Activated naive CD8-positive, alpha-beta T cell treated with anti-CD3 and anti-CD28 coated beads, Interleukin-2, amount 50 U/mL, for 16 hours (primary cell): ENCODE results near the gene STK16.

Experiments used
- DNase-seq: peaks from one replicate; pipeline ENCODE4 v3.0.0-alpha.2; 2020; ENCODE audit warnings: low read depth, low spot score

Gene STK16

DNA sequence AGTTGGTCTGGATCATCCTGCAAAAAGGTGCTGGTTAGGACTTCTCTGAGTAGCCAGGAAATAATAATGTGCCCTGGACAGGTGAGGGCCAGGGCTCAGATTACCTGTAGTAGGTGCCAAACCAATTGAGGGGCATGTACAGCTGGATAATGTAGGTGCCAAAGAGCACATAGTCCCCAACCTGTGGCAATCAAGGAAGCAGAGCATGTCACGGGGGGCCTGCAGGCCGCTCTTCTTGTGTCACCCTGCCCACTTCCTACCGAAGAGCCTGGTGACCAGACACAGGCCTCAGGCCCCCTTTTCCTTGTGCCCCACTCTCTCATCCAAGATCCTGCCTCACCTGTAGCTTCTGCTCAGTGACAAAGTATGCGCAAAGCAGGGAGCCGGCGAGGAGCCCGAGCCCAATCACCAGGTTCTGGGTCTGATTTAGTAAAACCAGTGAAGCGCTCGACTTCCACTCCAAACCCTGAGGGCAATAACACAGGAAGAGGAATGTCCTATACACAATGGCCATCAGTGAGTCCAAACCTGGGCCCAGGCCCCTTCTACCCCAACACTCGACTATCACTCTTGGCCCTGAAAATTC, 31.7 kb upstream of the STK16 start:
- no peak for DNase-seq

DNA sequence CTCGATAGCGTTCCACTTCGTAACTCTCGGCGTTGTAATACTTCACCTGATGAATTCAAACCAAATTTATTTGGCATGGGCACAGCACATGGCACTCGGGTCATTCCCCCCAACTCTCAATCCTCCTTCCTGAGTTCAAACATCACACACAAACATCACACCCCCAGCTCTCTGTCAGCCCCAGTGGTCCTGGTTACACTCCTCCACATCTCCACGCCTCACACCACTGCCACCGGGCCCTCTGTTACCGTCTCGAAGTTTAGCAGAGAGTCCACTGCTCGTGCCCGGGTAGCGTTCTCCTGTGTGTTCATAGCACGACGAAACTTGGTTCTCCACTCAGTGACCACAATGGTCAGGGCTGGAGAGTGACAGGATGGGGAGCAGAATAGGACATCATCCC, 31.1 kb upstream of the STK16 start:
- DNase-seq, result no peak

DNA sequence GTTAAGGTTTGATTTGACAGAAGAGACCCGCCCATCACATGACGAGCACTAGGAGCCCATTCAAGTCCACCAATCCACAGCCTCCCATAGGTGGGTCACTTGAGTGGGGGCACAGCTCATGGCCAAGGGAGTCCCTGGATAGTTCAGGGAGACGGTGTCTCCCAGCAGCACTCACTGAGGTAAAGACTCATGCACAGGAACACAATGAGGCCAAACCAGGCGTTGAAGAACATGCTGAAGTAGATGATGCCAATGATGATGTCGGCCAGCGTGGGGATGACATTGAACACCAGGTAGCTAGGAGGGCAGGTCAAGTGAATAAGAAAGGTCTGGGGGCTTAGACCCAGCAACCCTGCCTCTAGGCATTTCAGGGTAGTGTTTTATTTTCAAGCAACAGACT, 30.5 kb upstream of the STK16 start:
- no peak for DNase-seq

DNA sequence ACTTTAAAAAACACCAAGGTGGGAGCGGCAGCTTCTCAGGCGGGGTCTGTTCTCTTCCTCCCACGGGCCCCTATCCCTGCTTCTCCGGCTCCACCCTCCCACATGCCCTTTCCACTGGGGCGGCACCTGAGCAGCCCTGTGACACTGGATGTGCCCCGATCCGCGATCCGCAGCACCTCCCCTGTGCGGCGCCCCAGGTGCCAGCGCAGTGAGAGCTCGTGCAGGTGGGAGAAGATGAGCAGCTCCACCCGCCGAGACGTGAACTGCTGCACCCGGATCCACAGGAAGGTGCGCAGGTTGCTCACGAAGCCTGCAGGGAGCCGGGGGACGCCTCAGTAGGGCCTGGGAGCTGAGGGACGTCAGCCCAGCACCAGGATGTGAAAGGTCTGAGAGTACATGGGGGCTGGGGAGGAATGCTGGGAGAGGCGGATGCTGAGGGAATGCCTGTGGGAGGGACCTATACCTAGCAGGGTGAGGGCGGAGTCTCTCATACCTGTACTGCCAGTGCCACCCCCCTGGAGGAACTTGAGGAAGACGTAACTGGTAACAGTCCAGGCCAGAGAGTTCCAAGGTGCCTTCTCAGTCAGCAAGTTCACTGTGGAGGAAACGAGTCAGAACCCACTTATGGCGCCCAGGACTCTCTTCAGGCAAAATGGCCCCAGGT, 29.3 kb upstream of the STK16 start:
- DNase-seq, result no peak

DNA sequence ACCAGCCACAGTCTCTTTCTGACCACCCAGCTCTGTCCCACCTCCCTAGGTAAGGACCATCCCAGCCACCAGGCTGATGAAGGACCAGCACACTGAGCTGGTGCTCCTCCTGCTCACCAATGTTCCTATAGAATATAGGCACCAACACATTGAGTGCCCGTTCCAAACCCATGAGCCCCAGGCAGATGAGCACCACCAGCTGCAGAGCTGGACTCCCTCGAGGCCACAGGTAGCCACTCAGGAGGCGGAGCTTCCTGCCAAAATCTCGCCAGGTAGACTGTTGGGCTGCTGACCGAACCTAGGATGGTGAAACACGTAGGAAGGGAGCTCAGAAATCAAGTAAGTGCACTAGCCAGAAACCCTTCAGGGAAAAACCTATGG, 28.8 kb upstream of the STK16 start:
- DNase-seq, result no peak

DNA sequence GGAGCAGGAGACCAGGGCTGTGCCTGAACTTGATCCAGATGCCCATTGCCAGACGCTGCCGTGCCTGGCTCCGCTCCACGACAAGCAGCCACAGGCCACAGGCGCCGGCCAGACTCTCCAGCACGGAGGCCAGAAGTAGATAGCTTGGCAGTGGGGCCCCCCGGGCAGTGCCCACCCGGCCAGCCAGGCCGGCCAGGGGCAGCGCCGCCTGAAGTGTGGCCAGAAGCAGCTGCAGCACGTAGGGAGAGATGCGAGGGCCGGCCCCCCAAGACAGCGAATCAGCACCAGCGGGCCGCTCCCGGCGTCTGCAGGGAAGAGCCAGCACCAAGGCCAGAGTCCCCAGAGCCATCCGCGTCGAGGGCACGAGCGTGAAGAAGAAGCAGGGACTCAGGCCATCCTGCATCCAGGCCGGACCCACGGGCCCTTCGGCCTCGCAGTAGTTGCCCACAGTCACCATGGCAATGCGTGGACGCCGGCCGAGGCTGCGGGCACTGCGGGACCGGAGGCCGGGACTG, 27.0 kb upstream of the STK16 start:
- no peak for DNase-seq

DNA sequence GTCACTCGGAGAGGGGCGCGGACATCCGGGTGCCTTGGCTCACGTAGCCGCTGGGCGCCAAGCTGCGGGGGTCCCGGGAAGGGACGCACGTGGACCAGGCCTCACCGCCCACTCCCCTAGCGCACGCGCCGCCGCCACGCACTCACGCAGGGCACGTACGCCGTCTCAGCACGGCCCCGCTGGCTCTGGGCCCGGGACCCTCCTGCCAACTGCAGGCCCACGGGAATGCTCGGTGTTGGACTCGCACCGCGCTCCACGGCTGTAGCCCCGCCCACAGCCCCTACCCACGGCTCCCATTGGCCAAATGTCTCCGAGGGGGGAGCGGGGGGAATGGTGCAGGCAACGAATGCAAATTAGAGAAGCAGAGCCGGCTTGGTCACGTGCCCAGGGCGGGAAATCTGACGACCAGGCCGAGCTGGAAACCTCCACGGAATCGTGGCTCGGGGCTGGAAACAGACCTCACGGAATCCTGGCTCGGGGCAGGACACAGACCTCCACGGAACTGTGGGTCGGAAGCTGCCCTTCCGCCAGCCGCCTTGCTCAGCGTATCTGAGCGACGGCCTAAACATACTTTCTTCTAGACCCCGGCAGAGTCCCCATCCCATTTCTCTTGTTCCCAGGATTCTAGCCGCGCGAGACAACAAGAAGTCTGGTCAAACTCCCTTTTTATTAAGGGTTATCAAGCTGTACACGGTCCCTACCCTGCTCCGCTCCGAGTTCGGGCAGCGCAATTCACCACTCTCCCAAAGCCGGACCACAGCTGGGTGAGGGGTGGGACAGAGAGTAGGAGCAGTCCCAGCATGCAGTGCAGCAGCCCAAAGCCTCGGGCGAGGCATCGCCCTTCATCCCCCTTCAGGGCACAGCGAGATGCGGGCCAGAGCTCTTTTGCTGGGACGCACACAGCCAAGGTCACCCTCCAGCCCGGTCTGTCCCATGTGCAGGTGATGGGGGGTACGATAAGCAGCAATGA, 26.3 kb upstream of the STK16 start, which contains the start of gene ABCB6:
Gene ABCB6 (minus strand): TSS at position 227 of the 970 bp plus-strand sequence. CDS start 285 bp downstream, outside the sequence.
- DNase-seq, result peak; percentile 78

DNA sequence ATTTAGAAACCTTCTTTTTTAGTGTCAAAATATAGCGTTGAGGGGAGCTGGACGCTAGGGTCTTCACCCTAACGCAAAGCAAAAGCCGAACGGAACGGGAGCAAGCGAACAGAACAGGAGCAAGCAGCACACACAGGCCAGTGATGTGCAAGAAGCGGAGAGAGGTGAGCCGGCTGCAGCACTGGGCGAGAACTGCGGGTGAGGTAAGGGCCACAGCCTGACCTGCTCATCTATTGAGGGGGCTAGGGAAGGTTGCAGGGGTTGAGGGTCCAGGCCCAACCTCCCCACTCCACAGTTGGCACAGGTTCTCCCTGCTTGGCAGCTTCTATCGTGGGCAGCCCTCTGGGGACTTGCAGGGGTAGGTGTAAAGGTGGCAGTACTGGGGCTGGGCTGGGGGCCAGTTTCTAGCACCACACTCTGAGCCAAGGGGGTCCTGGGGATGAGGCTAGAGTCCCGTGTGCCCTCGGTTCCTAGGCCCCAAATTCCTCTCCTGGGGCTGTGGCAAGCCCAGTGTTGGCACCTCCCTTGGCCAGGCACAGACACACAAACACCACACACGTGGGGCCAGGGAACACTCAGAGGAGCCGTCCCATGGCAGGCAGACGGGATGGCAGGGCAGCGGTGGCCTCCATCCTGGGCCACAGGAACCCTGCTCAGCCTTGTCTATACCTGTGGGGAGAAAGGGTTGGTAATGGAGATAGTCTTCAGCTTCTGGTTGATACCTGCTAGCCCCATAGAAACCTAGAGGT, 25.3 kb upstream of the STK16 start:
- no peak for DNase-seq

DNA sequence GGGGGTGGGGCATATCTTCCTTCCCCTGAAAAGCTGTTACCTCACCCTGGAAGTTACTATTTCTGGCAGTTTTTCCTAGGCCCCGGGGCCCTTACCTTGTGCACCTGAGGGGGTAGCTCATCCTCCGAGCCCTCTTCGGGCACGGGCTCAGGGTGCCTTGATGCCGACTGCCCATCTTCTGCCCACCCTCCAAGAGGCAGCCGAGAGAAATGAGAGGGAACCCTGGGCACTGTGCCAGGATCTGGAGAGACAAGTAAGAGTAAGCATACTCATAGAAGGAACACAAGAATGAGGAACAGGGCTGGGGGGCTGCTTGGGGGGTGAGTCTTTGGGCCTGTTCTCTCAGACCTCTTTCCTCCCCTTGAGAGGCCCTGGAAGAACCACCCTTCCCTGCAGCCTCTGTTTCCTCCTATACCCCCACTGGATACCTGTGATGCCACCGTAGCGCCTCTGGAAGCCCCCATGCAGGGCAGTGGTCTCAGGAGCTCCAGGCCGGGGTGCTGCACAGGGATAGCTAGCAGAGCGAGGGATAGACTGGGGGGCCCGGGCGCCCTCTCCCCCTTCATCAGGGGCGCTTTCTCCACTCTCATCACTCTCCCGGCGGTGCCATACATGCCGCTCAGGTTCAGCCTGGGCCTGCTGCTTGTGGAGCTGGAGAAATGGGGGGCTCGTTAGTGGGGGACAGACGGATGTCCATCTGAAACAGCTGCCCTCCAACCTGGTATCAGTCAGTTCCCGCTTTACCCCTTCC, 24.5 kb upstream of the STK16 start:
- no peak for DNase-seq

DNA sequence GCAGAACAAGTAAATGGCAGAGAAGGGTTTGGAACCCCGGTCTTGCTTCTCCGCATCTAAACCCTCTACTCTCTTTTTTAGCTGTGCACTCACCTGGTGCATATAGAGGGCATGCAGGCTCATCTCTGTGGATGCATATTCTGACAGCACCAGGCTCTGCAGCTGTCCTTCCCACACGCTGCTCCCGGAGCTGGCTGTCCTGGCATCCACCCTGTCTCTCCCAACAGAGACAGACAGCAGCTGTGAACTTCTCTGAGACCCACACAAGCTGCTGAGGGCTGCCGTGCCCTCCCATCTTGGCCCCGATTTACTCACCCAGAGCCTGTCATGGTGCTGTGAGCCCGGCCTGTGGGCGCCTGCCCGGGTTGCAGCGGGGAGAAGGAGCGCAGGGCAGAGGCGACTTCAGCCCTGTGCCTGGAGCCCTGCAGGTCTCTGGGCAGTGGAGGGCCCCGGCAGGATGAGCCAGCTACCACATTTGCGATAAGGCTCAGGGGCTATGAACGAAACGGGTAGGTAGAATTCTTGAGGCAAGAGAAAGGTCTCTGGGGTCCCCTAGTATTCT, 23.2 kb upstream of the STK16 start:
- no peak for DNase-seq

DNA sequence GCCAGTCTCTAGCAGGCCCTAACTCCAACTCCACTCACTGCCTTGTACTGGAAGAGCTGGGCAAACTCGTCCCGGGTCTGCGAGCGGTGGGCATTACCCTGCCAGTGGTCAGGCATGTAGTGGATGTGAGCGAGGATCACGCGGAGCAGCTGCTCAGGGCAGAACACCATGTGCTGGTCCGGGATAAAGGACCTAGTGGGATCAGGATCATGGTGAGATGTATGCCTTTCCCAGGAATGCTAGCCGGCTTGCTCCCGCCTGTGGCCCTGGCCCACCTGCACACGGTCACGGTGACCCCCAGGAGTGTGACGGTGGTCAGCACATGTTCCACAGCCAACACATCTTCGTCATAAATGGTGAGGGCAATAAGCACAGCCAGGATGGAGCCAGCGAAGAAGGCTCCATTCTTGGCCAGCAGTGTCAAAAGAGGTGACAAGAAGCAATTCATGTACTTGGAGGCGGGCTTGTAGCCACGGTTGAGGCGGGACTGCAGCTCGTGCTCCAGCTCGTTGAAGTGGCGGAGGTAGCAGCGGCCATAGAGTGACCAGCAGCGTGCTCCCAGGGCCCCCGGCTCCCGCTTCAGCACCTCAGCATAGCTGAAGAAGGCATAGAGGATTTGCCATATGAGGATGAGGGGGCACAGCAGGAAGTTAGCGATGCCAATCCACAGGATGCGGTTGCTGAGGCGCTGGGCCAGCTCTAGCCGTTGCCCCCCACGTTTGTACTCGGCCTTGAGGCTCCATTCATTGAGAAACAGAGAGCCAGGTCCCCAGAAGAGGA, 21.3 kb upstream of the STK16 start:
- no peak for DNase-seq

DNA sequence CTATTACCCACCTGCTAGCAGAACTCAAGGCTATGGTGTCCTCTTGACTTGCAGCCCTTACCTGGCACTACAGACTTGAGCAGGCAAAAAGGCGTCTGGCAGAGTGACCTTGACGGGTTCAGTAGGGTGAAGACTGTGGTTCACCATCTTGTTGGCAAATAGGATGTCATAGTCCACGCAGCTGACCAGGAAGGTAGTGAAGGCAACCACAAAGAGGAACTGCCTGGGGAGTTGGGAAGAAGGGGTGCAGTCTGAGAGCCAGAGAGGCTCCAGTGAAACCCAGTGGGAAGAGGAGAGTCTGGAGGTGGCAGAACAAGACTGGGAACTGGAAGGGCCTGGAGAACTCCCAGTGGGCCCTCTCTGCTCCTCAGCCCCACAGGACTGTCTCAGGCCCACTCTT, 19.9 kb upstream of the STK16 start:
- no peak for DNase-seq

DNA sequence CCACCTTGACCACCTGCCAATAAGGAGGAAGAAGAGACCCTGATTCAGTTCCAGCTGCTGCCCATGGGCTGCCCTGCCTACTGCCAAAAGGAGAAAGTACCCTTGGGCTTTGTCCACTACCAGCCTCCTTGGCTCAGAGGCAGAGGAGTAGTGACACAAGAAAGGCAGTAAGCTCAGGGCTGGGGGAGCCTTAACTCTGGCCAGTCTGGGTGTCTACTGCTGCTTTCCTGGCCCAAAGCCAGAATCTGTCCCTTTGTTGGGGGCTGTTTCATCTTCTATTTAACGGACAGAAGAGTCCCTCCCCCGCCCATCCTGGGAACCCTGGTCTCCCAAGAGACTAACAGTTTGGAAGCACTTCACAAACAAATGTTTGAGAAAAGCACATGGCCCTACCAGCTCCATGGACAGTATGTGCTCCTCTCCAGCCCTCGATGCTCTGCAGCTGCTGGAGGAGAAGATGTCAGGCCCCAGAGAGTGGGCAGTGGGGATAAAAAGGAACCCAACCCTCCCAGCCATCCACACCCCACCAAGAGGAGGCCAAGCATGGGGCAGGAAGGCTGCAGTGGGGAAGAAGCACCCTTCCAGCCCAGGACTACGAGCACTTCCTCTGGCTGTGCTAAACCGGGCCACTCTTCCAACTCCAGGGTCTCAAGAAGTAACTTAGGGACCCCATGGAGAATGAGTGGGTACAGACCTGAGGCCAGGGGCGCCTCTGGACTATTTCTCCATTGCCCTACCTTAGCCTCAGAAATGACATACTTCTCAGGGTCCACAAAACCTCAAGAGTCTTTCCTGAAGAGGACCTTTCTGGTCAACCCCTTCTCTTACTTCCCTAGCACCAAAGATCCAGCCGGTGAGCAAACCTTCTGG, 17.0 kb upstream of the STK16 start:
- DNase-seq, result no peak

DNA sequence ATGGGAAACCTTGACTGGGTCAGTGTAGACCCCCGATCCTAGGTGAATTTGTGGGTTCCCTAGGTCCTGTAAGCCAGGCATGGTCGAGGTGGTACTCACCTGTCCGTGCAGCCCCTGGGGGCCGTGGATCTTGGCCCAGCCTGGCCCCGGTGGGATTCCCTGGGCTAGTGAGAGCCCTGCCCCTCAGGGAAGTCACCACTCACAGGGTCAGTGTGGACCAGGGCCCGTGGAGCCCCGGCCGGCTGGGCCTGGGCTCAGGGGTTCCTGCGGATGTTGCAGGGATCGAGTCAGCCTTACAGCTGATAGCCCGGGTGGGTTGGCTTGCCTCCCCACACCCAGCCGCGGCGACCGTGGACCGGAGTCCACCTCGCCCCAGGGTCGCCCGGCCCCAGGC, 16.4 kb upstream of the STK16 start:
- DNase-seq, result no peak

DNA sequence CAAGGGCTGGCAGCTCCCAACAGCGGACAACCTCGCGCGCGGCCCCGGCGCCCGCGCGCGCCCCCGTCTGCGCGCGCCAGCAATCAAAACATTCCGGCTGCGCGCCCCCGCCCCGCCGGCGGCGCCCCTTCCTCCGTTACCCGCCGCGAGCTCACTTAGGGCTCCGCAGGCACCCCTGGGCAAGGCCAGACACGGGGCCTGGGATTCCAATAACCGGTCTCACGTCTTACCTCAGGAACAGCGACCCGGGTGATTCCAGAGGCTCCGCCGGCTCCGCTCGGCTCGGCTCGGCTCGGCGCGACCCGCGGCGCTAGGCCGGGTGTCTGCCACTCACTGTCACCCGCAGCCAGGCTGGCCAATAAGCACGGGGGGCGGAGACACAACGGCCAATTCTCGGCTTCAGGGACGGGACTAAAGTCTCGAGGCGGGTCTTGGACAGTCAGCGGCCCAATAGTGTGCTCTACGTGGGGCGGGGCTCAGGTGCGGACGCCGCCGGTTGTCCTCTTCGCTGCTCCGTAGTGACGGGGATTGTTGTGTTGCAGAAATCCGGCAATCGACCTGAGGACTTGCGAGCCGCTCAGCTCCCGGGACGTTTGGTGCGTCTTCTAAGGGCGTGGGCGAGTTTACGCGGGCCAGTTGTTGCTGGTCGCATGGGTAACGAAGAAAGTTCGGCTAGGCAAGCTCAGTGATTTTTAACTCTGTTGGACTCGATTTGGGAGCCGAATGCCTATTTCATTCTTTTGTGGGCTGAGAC, 15.8 kb upstream of the STK16 start, which contains the start of the genes ANKZF1 and ATG9A:
Gene ANKZF1 (plus strand): TSS at position 502 of the 754 bp plus-strand sequence. CDS start 452 bp downstream, outside the sequence.
Gene ATG9A (minus strand): TSS at position 332 of the 754 bp plus-strand sequence. CDS start 1,612 bp downstream, outside the sequence.
- peak; percentile 98 for DNase-seq

DNA sequence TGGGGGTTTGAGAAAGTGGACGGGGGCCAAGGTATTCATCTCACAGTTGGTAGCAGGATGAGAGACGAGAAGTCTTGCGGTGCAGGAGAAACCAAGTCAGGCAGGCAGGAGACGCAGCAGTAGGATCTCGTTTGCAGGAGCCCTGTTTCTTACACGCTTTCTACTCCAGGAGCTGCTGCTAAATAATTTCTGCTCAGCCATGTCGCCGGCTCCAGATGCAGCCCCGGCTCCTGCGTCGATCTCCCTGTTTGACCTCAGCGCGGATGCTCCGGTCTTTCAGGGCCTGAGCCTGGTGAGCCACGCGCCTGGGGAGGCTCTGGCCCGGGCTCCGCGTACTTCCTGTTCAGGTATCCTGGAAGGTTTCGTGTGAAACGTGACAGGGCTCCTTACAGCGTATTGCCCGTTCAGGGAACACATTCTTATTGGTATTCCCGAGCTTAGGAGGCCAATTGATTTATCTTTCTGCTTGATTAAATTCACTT, 15.2 kb upstream of the STK16 start:
- no peak for DNase-seq

DNA sequence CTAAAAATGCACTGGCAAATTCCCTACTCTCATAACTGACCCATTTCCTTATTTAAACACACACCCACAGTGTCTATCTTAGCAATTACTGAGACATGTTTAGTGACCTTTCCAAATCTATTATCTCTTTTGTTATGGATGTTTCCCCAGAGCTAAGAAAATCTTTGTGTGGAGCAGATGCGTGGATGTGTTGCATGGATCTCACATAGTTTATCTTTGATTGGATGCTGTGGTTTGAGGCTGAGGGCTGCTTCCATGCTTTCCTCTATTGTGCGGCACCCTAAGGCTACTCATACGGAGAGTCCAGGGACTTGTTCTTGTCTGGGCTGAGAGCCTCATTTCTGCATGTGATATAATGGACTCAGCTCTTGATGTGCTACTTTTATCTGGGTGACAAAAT, 10.9 kb upstream of the STK16 start:
- DNase-seq, result no peak
